Stimulated activated CD8-positive, alpha-beta memory T cell treated with anti-CD3 and anti-CD28 coated beads, Interleukin-12 subunit alpha, Interleukin-12 subunit beta, amount 100 ng/mL, for 24 hours (primary cell): ENCODE results near the gene MYH7.
"Not testable (repeated sequence)": the region's sequence is repeated elsewhere in the genome, so short reads cannot be mapped to it uniquely, and the experiment has no call there.

Source experiments
- DNase-seq: peaks from one replicate; pipeline ENCODE4 v3.0.0-alpha.2; 2020; ENCODE audit errors: extremely low read depth

The MYH7 gene

GRCh38 chr14:23430016-23430722, 5.3 kb downstream of the MYH7 start:
- no peak for DNase-seq

- DNase-seq = no peak
Observed at GRCh38 chr14:23428686-23429495, 6.6 kb downstream of the MYH7 start.

GRCh38 chr14:23425798-23426197, 9.7 kb downstream of the MYH7 start:
- DNase-seq = not testable (repeated sequence)

- no peak for DNase-seq
Observed at GRCh38 chr14:23425169-23425568, 10.3 kb downstream of the MYH7 start.

- no peak for DNase-seq
Observed at GRCh38 chr14:23423657-23424056, 11.8 kb downstream of the MYH7 start.

GRCh38 chr14:23421594-23421993, 13.9 kb downstream of the MYH7 start:
- no peak for DNase-seq

- DNase-seq = not testable (repeated sequence)
Observed at GRCh38 chr14:23419646-23420045, 15.8 kb downstream of the MYH7 start.

- DNase-seq = no peak
Observed at GRCh38 chr14:23418021-23418420, 17.4 kb downstream of the MYH7 start.

GRCh38 chr14:23417269-23417668, 18.2 kb downstream of the MYH7 start:
- not testable (repeated sequence) for DNase-seq

GRCh38 chr14:23416801-23417200, 18.7 kb downstream of the MYH7 start:
- no peak for DNase-seq

GRCh38 chr14:23415821-23416778, 19.4 kb downstream of the MYH7 start:
- DNase-seq = no peak

- no peak for DNase-seq
Observed at GRCh38 chr14:23414906-23415820, 20.3 kb downstream of the MYH7 start.

- DNase-seq = no peak
Observed at GRCh38 chr14:23414254-23414653, 21.2 kb downstream of the MYH7 start.

- no peak for DNase-seq
Observed at GRCh38 chr14:23413681-23414080, 21.8 kb downstream of the MYH7 start.

GRCh38 chr14:23411563-23412525, 23.6 kb downstream of the MYH7 start:
- no peak for DNase-seq

- DNase-seq = no peak
Observed at GRCh38 chr14:23409966-23410635, 25.4 kb downstream of the MYH7 start.

- DNase-seq = no peak
Observed at GRCh38 chr14:23409475-23409874, 26.0 kb downstream of the MYH7 start.

GRCh38 chr14:23408307-23408630, 27.2 kb downstream of the MYH7 start:
- no peak for DNase-seq
